ENCODE results near the gene SUPT20H.
"Not testable (repeated sequence)": the region's sequence is repeated elsewhere in the genome, so short reads cannot be mapped to it uniquely, and the experiment has no call there.

SUPT20H gene

GRCh38 chr13:37069597-37070103, 10.2 kb upstream of the SUPT20H start:
- no peak for DNase-seq (ENCODE audit: low read depth)

- peak; percentile 19 for DNase-seq (ENCODE audit: low read depth)
Observed at GRCh38 chr13:37068962-37069361, 9.5 kb upstream of the SUPT20H start.

GRCh38 chr13:37067874-37068273, 8.4 kb upstream of the SUPT20H start:
- no peak for DNase-seq (ENCODE audit: low read depth)

- no peak for DNase-seq (ENCODE audit: low read depth)
Observed at GRCh38 chr13:37065890-37066526, 6.5 kb upstream of the SUPT20H start.

GRCh38 chr13:37059848-37060192, 332 bp upstream of the SUPT20H start:
- DNase-seq (ENCODE audit: low read depth) = no peak

- DNase-seq (ENCODE audit: low read depth) = not testable (repeated sequence)
Observed at GRCh38 chr13:37056228-37056627, 3.3 kb downstream of the SUPT20H start.

- not testable (repeated sequence) for DNase-seq (ENCODE audit: low read depth)
Observed at GRCh38 chr13:37053111-37053510, 6.4 kb downstream of the SUPT20H start.

GRCh38 chr13:37049810-37050209, 9.7 kb downstream of the SUPT20H start:
- DNase-seq (ENCODE audit: low read depth) = no peak

GRCh38 chr13:37047846-37048245, 11.6 kb downstream of the SUPT20H start:
- no peak for DNase-seq (ENCODE audit: low read depth)

GRCh38 chr13:37047032-37047431, 12.5 kb downstream of the SUPT20H start:
- no peak for DNase-seq (ENCODE audit: low read depth)

GRCh38 chr13:37046062-37046461, 13.4 kb downstream of the SUPT20H start:
- DNase-seq (ENCODE audit: low read depth) = no peak

- DNase-seq (ENCODE audit: low read depth) = no peak
Observed at GRCh38 chr13:37040789-37041188, 18.7 kb downstream of the SUPT20H start.

GRCh38 chr13:37039896-37040295, 19.6 kb downstream of the SUPT20H start:
- no peak for DNase-seq (ENCODE audit: low read depth)

GRCh38 chr13:37037241-37037640, 22.2 kb downstream of the SUPT20H start:
- no peak for DNase-seq (ENCODE audit: low read depth)

GRCh38 chr13:37029617-37030016, 29.9 kb downstream of the SUPT20H start:
- peak; percentile 41 for DNase-seq (ENCODE audit: low read depth)

- DNase-seq (ENCODE audit: low read depth) = no peak
Observed at GRCh38 chr13:37027639-37028038, 31.8 kb downstream of the SUPT20H start.

- DNase-seq (ENCODE audit: low read depth) = no peak
Observed at GRCh38 chr13:37026771-37027170, 32.7 kb downstream of the SUPT20H start.

GRCh38 chr13:37023871-37024270, 35.6 kb downstream of the SUPT20H start:
- DNase-seq (ENCODE audit: low read depth) = peak; percentile 57

GRCh38 chr13:37014609-37015008, 44.9 kb downstream of the SUPT20H start:
- DNase-seq (ENCODE audit: low read depth) = peak; percentile 85

GRCh38 chr13:37011788-37012187, 47.7 kb downstream of the SUPT20H start:
- no peak for DNase-seq (ENCODE audit: low read depth)

- peak; percentile 13 for DNase-seq (ENCODE audit: low read depth)
Observed at GRCh38 chr13:37011002-37011401, 48.5 kb downstream of the SUPT20H start.

- DNase-seq (ENCODE audit: low read depth) = no peak
Observed at GRCh38 chr13:37010424-37010823, 49.1 kb downstream of the SUPT20H start.

GRCh38 chr13:37009692-37010091, 49.8 kb downstream of the SUPT20H start:
- no peak for DNase-seq (ENCODE audit: low read depth)

- no peak for DNase-seq (ENCODE audit: low read depth)
Observed at GRCh38 chr13:37001921-37002250, 57.6 kb downstream of the SUPT20H start.
